ENCODE data around the gene XRCC1. TPM values are rescaled to one million over a fixed set of nuclear protein-coding genes. Genes with fewer than 3 reads are reported as not detected.
"Not testable (repeated sequence)": the region's sequence is repeated elsewhere in the genome, so short reads cannot be mapped to it uniquely, and the experiment has no call there.

The XRCC1 gene
- total RNA-seq, 1 experiment from 2014 or later, result 53.9 TPM

- DNase-seq (ENCODE audit: low spot score), result no peak
Measured at GRCh38 chr19:43575955-43576878, 890 bp upstream of the XRCC1 start.

GRCh38 chr19:43574424-43575155, 737 bp downstream of the XRCC1 start:
- DNase-seq (ENCODE audit: low spot score), result peak; percentile 94

GRCh38 chr19:43572171-43572588, 3.1 kb downstream of the XRCC1 start:
- DNase-seq (ENCODE audit: low spot score), result no peak

DNA sequence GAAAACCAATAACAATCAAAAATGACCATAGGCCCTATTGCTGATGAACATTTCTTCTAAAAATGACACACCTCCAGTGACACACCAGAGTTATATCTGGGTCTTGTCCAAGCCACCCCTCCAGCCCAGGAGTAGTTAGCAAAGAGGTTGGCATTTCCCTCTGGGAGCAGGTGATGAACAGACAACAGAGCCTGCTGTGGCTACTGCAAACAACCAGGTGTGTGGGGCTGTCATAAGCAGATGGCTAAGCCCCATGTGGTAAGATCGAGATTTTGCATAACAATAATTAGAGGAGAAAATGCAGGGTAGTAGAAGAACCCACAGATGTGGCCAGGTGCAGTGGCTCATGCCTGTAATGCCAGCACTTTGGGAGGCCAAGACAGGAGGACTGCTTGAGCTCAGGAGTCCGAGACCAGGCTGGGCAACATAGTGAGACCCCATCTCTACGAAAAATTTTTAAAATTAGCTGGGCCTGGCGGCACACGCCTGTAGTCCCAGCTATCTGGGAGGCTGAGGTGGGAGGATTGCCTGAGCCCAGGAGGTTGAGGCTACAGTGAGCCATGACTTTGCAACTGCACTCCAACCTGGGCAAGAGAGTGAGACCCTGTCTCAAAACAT, 5.0 kb downstream of the XRCC1 start:
- peak; percentile 25 for DNase-seq (ENCODE audit: low spot score)

- DNase-seq (ENCODE audit: low spot score), result no peak
Measured at GRCh38 chr19:43569657-43570056, 5.7 kb downstream of the XRCC1 start.

DNA sequence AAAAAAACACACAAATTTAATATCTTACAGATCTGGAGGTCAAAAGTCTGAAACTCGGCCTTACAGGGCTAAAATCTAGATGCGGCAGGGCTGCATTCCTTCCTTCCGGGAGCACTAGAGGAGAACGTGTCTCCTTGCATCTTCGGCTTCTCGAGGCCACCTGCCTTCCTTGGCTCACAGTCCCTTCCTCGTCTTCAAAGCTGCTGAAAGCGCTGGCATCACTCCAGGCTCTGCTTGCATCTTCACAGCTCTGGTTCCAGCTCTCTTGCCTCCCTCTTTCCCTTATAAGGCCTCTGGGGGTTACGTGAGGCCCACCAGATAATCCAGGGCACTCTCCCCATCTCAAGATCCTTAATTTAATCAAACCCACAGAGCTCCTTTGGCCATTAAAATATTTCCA, 10.5 kb downstream of the XRCC1 start:
- DNase-seq (ENCODE audit: low spot score), result no peak

- DNase-seq (ENCODE audit: low spot score), result no peak
Measured at GRCh38 chr19:43563816-43564457, 11.4 kb downstream of the XRCC1 start.

GRCh38 chr19:43562698-43563241, 12.6 kb downstream of the XRCC1 start:
- peak; percentile 99 for DNase-seq (ENCODE audit: low spot score)

DNA sequence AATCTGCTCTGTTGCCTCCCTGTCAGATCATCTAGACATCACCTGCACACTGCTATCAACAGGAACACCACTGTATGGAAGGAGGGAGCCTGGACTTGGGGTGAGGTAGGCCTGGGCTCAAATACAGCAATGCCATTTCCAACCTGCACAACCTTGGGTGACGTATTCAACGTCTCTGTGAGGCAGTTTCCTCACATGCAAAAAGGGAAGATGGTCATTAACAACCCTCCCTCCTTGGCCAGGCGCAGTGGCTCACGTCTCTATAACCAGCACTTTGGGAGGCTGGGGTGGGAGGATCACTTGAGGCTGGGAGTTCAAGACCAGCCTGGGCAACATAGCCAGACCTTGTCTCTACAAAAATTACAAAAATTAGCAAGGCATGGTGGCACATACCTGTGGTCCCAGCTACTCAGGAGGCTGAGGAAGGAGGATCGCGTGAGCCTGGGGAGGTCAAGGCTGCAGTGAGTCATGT, 13.1 kb downstream of the XRCC1 start:
- no peak for DNase-seq (ENCODE audit: low spot score)

- no peak for DNase-seq (ENCODE audit: low spot score)
Measured at GRCh38 chr19:43561139-43561970, 14.0 kb downstream of the XRCC1 start.

GRCh38 chr19:43560687-43561086, 14.6 kb downstream of the XRCC1 start:
- DNase-seq (ENCODE audit: low spot score), result peak; percentile 41

GRCh38 chr19:43555185-43555770, 20.0 kb downstream of the XRCC1 start:
- peak; percentile 65 for DNase-seq (ENCODE audit: low spot score)

DNA sequence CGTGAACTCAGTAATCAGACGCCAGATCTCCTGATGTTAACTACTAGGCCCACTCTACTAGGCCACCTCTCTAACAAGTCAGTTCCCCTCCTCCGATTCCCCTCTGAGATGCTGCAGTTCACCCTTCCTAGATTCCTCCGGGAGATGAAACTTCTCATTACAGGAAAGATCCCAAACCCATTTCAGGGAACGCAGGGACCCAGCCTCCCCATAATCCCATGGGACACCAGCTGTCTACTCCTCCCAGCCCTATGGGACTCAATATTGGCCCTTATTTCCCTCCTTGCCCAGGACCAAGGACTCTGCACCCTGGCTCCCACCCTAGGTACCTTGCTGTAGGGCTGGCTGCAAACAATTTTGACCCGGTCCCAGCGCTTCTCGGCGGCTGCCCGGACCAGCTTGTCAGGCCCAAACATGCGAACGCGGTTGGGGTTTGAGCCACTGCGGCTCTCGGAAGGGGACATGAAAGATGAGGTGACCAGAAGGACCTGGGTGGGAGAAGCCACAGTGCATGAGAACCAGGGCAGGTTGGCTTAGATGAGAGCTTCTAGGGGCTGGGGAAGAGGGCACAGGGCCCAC, 20.9 kb downstream of the XRCC1 start:
- no peak for DNase-seq (ENCODE audit: low spot score)

- DNase-seq (ENCODE audit: low spot score), result no peak
Measured at GRCh38 chr19:43553656-43554055, 21.7 kb downstream of the XRCC1 start.

DNA sequence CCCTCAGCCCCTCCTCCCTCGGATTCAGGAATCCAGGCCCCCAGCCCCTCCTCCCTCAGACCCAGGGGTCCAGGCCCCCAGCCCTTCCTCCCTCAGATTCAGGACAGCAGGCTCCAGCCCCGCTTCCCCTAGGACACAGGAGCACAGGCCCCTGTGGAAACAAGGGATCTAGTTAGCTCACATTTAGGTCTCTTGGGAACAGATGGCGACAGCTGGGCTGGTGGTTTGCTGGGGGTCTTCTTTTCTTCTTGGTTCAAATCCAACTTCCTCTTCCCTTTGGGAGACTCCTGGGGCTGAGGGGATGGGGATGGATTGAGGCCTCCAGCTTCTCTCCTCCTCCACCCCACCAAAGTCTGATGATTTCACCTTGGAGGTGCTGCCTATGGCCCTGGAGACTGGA, 22.7 kb downstream of the XRCC1 start:
- no peak for DNase-seq (ENCODE audit: low spot score)

DNA sequence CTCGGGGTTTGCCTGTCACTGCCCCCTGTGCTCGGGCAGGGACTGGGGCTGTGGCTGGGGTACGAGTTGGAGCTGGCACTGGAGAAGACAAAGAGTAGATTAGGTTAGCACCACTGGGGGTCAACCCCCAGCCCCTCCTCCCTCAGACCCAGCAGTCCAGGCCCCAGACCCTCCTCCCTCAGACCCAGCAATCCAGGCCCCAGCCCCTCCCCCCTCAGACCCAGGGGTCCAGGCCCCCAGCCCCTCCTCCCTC, 23.2 kb downstream of the XRCC1 start:
- DNase-seq (ENCODE audit: low spot score), result no peak

DNA sequence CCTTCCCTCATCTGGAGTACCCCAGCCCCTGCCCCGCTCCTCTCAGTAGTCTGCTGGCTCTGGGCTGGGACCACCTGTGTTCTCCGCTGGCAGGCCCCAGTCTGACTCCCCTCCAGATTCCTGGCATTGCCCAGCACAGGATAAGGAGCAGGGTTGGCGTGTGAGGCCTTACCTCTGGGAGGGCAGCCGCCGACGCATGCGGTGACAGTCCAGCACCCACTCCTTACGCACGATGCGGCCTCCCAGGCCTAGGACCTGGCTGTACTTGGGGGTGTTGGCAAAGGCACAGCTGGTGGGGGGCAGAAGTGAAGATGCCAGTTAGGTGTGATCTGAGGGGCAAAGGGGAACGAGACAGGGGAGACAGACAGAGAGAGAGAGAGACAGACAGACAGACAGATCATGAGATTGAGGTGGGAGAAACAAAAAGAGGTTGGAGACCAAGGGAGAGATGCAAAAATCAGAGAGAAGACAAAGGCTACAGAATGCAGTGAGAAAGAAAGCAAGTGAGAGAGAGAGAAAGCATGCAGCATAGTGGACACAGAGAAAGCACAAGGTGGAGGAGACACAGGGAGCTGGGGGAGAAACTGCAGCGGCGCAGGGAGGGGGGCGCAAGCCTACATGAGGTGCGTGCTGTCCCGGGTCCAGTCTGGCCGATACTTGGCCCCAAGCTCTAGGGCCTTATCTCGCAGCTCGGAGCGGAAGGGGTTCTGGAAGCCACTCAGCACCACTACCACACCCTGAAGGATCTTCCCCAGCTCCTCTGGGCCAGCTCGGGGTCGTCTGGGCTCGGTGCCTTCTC, 23.7 kb downstream of the XRCC1 start:
- DNase-seq (ENCODE audit: low spot score), result no peak

DNA sequence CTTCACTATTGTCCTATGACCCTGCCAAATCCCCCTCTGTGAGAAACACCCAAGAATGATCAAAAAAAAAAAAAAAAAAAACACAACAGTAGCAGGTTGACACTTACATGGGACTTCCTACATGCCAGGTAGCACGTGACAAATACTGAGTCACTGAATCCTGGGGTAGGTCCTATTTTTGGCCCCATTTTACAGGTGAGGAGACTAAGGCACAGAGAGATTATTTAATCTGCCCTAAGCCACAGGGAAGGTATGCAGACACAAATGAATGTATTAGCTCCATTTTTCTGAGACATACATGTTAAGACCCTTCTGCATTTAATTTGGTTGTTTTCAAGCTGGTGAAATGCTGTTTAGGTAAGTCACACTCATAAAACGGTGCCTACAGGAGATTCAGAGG, 26.6 kb downstream of the XRCC1 start:
- no peak for DNase-seq (ENCODE audit: low spot score)

GRCh38 chr19:43547926-43548325, 27.4 kb downstream of the XRCC1 start:
- not testable (repeated sequence) for DNase-seq (ENCODE audit: low spot score)

All from A172 (cell line).